ENCODE data around the gene YARS1.

DNA sequence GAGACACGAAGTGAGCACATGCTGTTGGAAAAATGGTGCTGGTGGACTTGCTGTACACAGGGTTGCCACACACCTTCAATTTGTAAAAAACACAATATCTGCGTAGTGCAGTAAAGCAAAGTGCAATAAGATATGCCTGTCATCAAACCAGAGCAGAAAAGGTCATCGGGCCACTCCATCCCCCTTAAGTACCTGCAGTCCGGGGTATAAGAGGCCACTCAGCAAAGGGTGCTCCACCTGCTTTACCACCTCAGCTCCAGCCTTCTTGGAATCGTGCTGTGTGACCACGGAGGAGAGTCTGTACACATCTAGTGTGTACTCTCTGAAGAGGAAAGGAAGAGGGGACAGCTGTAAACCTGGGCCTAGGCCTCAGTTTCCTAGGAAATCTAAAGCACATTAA is 10.9 kb downstream of the YARS1 start:
- TF ChIP-seq, protein P1, sequence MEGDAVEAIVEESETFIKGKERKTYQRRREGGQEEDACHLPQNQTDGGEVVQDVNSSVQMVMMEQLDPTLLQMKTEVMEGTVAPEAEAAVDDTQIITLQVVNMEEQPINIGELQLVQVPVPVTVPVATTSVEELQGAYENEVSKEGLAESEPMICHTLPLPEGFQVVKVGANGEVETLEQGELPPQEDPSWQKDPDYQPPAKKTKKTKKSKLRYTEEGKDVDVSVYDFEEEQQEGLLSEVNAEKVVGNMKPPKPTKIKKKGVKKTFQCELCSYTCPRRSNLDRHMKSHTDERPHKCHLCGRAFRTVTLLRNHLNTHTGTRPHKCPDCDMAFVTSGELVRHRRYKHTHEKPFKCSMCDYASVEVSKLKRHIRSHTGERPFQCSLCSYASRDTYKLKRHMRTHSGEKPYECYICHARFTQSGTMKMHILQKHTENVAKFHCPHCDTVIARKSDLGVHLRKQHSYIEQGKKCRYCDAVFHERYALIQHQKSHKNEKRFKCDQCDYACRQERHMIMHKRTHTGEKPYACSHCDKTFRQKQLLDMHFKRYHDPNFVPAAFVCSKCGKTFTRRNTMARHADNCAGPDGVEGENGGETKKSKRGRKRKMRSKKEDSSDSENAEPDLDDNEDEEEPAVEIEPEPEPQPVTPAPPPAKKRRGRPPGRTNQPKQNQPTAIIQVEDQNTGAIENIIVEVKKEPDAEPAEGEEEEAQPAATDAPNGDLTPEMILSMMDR (optimal IDR thresholded peaks at IDR 0.05 in 1 of 3, IDR thresholded peaks at IDR 0.05 in 1 of 3, conservative IDR thresholded peaks at IDR 0.05 in 1 of 3; ENCODE audit: extremely low read depth in 1 of 3, insufficient read depth in 2 of 3, low read length in 3 of 3), result no peak
- no peak for TF ChIP-seq EZH2 (IDR thresholded peaks at IDR 0.05; ENCODE audit: low read length)
